Fibroblast of mammary gland (primary cell): ENCODE measurements around the gene BSDC1.

Experiments
- DNase-seq: peaks from one replicate; pipeline ENCODE4 v3.0.0-alpha.2; 2010; ENCODE audit warnings: low read depth
- H3K4me3 ChIP-seq: 2 replicates; pipeline ENCODE4 v1.5.1; 2011; ENCODE audit warnings: low read depth, mild to moderate bottlenecking, low read length, moderate library complexity; ENCODE audit not compliant: control insufficient read depth
- TF ChIP-seq, protein P1 (sequence below): conservative IDR thresholded peaks from 2 replicates; pipeline ENCODE4 v1.5.1; 2011; ENCODE audit warnings: low read depth, low read length, inconsistent platforms; ENCODE audit not compliant: control insufficient read depth, insufficient read depth

The BSDC1 gene

DNA sequence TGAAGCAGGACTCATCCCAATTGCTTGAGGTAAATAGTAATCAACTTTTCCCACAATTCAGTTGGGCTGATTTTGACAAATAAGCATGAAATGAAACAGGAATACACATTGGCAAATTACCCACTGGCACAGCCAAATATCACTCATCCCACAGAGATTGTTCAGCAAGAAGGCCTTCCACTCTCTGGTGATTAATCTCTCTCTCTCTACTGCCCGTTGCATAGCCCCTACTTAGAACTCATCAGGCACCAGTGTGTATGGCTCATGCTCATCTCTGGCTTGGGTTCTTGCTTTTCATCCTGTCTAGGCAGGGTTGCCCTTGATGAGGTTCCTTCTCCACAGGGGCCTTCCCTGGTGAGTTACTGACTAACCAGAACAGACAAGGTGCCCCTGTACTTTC, 1.1 kb downstream of the BSDC1 start:
- peak; percentile 58 for DNase-seq
- TF ChIP-seq, protein P1, sequence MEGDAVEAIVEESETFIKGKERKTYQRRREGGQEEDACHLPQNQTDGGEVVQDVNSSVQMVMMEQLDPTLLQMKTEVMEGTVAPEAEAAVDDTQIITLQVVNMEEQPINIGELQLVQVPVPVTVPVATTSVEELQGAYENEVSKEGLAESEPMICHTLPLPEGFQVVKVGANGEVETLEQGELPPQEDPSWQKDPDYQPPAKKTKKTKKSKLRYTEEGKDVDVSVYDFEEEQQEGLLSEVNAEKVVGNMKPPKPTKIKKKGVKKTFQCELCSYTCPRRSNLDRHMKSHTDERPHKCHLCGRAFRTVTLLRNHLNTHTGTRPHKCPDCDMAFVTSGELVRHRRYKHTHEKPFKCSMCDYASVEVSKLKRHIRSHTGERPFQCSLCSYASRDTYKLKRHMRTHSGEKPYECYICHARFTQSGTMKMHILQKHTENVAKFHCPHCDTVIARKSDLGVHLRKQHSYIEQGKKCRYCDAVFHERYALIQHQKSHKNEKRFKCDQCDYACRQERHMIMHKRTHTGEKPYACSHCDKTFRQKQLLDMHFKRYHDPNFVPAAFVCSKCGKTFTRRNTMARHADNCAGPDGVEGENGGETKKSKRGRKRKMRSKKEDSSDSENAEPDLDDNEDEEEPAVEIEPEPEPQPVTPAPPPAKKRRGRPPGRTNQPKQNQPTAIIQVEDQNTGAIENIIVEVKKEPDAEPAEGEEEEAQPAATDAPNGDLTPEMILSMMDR: no peak
- peak overlapping the region; percentile 92 for H3K4me3 ChIP-seq

DNA sequence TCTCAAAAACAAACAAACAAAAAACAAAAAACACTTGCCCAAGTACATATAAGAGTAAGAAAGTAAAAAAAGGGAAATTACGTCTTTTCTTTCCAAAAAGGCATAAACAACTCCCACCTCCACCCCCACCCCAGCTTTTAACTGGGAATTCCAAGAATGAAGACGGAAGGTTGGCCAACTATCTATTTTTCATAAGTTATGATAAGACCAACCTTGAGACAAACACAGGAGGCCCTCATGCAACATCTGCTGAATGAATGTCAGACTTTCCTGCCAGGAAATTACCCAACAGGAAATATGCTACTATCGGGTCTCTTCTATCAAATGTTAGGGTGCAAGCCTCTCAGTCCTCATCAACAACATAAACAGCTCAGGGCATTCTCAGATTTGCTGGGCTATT, 1.9 kb downstream of the BSDC1 start:
- H3K4me3 ChIP-seq: no peak overlapping the region
- peak; percentile 2 for DNase-seq
- TF ChIP-seq, protein P1: no peak

DNA sequence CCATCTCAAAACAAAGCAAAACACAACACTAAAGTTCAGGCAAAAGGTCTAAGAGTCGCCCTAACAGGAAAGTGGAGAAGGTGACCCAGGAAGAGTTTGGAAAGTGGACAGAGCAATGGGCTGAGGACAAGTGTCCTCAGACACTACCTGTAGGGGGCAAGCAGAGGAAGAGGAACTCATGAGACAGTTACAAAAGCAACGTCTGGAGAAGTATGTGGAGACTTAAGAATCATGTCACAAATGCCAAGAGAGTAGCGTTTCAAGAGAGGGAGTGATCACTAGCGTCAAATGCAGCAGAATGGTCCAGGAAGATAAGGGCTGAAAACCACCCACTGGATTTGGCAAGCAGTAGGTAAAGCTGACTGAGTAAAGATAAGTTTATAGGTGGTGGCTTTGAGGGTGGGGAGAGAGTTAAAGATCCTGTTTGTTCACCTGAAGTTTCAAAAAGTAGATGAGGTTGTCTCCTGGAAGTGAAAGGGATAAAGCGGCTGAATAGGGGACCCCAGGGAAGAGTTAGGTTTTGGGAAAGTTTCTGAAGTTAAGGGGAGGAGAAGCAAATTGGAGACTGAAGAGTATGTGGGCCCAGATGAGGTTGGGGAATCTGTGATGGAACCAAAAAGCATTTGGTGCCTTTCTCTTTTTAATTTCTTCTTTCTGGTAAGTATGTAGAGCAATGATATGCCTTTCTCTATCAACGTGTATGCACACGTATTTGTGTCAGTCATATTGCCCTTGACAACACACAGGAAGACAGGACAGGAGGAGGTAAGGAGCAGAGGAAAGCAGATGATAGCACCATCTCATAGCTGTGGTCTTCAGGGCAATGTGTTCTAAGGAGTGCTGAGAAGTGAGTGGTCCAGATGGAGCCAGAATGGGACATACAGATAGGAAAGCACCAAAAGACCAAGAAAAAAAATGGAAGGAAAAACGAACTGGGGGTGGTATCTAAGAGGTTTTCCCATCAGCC, 3.1 kb downstream of the BSDC1 start:
- no peak overlapping the region for H3K4me3 ChIP-seq
- no peak for DNase-seq
- TF ChIP-seq, protein P1: no peak

DNA sequence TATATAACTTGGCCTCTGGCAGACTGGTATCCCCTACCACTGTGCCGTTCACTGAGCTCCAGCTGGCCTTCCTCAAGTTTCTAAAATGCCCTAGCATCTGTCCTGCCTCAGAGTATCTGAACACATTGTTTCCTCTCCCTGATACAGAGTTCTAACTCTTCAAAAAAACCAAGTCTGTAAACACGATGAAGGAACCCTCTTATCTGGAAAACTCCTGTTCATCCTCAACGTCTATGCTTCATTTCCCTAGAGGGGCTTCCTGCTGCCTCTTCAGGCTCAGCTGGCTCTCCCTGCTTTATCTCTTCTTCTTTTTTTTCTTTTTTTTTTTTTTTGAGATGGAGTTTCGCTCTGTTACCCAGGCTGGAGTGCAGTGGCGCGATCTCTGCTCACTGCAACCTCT, 5.6 kb downstream of the BSDC1 start:
- no peak overlapping the region for H3K4me3 ChIP-seq
- TF ChIP-seq, protein P1: no peak
- no peak for DNase-seq

DNA sequence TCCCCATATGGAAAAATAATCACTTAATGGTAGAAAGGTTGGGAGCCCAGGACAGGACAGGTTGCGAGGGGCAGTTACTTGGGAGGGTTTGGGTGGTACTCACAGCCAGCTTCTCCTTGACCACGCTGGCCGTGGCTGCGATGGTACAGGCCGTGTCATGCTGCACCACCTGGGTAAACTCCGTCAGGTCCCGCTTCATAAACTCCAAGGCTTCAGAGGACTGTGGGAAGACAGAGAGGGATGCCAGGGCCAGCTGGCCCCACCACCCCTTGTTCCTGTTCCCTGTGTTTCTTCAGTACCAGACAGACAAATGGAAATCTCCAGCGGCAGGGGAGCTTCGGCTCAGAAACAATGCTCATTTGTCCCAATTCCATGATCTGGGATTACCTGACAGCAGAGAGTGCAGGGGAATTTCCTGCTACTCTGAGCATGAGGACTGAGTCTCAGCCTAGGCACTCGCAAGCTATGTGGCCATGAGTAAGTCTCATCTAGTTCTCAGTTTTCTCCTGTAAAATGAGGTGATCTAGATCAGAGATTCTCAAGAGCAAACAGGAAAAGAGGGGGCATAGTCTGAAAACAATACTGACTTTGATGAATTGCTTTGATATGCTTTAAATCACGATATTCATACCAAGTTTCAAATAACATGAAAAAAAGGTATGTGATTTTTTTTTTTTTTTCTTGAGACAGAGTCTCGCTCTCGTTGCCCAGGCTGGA, 7.4 kb downstream of the BSDC1 start:
- no peak overlapping the region for H3K4me3 ChIP-seq
- no peak for DNase-seq
- TF ChIP-seq, protein P1: no peak

DNA sequence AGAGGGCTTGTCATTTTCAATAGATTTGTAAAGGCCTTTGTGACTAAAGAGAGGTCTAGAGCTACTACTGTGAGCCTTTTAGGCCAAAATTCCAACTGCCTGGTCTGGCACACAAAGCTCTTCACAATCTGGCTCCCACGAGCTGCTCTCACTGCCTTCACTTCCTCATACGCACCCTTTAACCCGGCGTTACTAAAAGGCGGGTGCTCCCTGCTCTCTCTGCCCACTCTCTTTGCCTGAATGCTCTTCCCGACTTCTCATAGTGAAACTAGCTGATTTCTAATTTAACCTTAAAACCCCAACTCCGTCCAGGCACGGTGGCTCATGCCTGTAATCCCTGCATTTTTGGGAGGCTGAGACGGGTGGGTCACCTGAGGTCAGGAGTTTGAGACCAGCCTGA, 14.2 kb downstream of the BSDC1 start:
- DNase-seq: no peak
- H3K4me3 ChIP-seq: no peak overlapping the region
- TF ChIP-seq, protein P1: no peak
